Cortex of kidney (tissue), 1 donor: Measurements from ENCODE around the gene DCLK1.
"Not testable (repeated sequence)": the region's sequence is repeated elsewhere in the genome, so short reads cannot be mapped to it uniquely, and the experiment has no call there.

Experiments used
- DNase-seq: peaks from one replicate; lab custom pipeline; 2025; lab: John Stamatoyannopoulos, UW

The DCLK1 gene

GRCh38 chr13:36130552-36131221 lies 495 bp downstream of the DCLK1 start:
- DNase-seq: no peak

- no peak for DNase-seq
Measured at GRCh38 chr13:36130193-36130551, 1.0 kb downstream of the DCLK1 start.

GRCh38 chr13:36129539-36129938 lies 1.6 kb downstream of the DCLK1 start:
- no peak for DNase-seq

- DNase-seq: no peak
Measured at GRCh38 chr13:36126491-36126890, 4.7 kb downstream of the DCLK1 start.

GRCh38 chr13:36125841-36126240 lies 5.3 kb downstream of the DCLK1 start:
- DNase-seq: no peak

GRCh38 chr13:36124236-36124822 lies 6.9 kb downstream of the DCLK1 start:
- no peak for DNase-seq

GRCh38 chr13:36115306-36115705 lies 15.9 kb downstream of the DCLK1 start:
- DNase-seq: no peak

- DNase-seq: no peak
Measured at GRCh38 chr13:36114233-36114632, 16.9 kb downstream of the DCLK1 start.

GRCh38 chr13:36108954-36109353 lies 22.2 kb downstream of the DCLK1 start:
- no peak for DNase-seq

- no peak for DNase-seq
Measured at GRCh38 chr13:36108342-36108741, 22.8 kb downstream of the DCLK1 start.

GRCh38 chr13:36107521-36107920 lies 23.7 kb downstream of the DCLK1 start:
- no peak for DNase-seq

GRCh38 chr13:36105726-36106125 lies 25.5 kb downstream of the DCLK1 start:
- no peak for DNase-seq

- no peak for DNase-seq
Measured at GRCh38 chr13:36102721-36103120, 28.5 kb downstream of the DCLK1 start.

GRCh38 chr13:36101907-36102306 lies 29.3 kb downstream of the DCLK1 start:
- DNase-seq: not testable (repeated sequence)

- no peak for DNase-seq
Measured at GRCh38 chr13:36101157-36101556, 30.0 kb downstream of the DCLK1 start.

GRCh38 chr13:36098080-36098479 lies 33.1 kb downstream of the DCLK1 start:
- DNase-seq: no peak

GRCh38 chr13:36096461-36097416 lies 34.4 kb downstream of the DCLK1 start:
- DNase-seq: no peak

GRCh38 chr13:36094478-36094877 lies 36.7 kb downstream of the DCLK1 start:
- no peak for DNase-seq

- no peak for DNase-seq
Measured at GRCh38 chr13:36090592-36090991, 40.6 kb downstream of the DCLK1 start.

- DNase-seq: no peak
Measured at GRCh38 chr13:36089130-36089647, 42.0 kb downstream of the DCLK1 start.

- no peak for DNase-seq
Measured at GRCh38 chr13:36088463-36088862, 42.7 kb downstream of the DCLK1 start.

GRCh38 chr13:36088001-36088400 lies 43.2 kb downstream of the DCLK1 start:
- DNase-seq: no peak

- DNase-seq: no peak
Measured at GRCh38 chr13:36086117-36086516, 45.1 kb downstream of the DCLK1 start.
